GM12892 (cell line): Measurements from ENCODE around the gene PLPPR3.

Source experiments
- DNase-seq: peaks from one replicate; pipeline ENCODE4 v3.0.0; 2011; ENCODE audit not compliant: insufficient read length
- FAIRE-seq: peaks from 2 replicates; lab custom pipeline; 2011; peaks lifted over from hg19 to GRCh38; lab: Jason Lieb, UNC
- POLR2A ChIP-seq: IDR thresholded peaks from 2 replicates; pipeline ENCODE4 v1.6.1; 2011; ENCODE audit warnings: low read depth, low read length, control low read depth
- POLR2AphosphoS5 ChIP-seq: IDR thresholded peaks from 2 replicates; pipeline ENCODE4 v1.6.1; 2011; ENCODE audit warnings: low read depth, low read length, control low read depth
- TAF1 ChIP-seq: IDR thresholded peaks from 2 replicates; pipeline ENCODE4 v1.6.1; 2011; ENCODE audit warnings: low read depth, mild to moderate bottlenecking, control low read depth, low read length, borderline replicate concordance

PLPPR3 gene

GRCh38 chr19:769616-770015, 52.1 kb downstream of the PLPPR3 start:
- DNase-seq (no peak), FAIRE-seq (no peak)
- no peak for TF ChIP-seq POLR2A
- TF ChIP-seq TAF1 = no peak
- TF ChIP-seq POLR2AphosphoS5 = no peak

GRCh38 chr19:768424-768823, 53.3 kb downstream of the PLPPR3 start:
- no peak for TF ChIP-seq POLR2A
- TF ChIP-seq TAF1 = no peak
- TF ChIP-seq POLR2AphosphoS5 = no peak
- FAIRE-seq (no peak), DNase-seq (no peak)

- FAIRE-seq (no peak), DNase-seq (no peak)
- TF ChIP-seq TAF1 = no peak
- TF ChIP-seq POLR2AphosphoS5 = no peak
- no peak for TF ChIP-seq POLR2A
Measured at GRCh38 chr19:765179-765738, 56.5 kb downstream of the PLPPR3 start.

DNA sequence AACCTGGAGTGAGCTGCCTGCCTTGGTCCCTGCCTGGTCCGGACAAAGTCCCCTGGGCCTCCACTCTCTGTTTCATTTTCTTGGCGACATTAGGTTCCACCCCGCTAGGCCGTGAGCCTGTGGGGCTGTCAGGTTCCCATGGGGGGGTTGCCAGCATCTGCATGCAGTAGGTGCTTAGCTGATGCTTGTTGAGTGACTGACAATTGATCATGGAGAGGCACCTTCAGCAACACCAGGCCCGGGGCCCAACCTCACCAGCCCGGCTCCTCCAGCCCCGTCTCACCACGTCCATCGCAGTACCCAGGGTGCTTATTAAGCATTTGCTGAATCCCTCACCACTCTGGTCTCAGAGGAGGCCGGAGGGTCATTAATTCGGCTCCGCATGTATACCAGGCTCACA, 57.5 kb downstream of the PLPPR3 start:
- no peak for FAIRE-seq
- no peak for DNase-seq
- TF ChIP-seq TAF1 = no peak
- TF ChIP-seq POLR2A = no peak
- no peak for TF ChIP-seq POLR2AphosphoS5

DNA sequence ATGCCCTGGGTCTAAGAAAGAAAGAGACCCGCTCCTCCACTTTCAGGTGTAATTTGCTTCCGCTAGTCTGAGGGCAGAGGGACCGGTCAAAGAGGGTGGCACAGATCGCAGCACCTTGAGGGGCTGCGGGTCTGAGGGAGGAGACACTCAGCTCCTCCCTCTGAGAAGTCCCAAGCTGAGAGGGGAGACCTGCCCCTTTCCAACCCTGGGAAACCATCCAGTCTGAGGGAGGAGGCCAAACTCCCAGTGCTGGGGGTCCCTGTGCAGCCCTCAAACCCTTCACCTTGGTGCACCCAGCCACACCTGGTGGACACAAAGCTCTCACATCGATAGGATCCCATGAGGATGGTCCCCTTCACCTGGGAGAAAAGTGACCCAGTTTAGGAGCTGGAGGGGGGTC, 57.9 kb downstream of the PLPPR3 start:
- FAIRE-seq (no peak), DNase-seq (no peak)
- TF ChIP-seq POLR2AphosphoS5 (no peak), POLR2A (no peak), TAF1 (no peak)

- no peak for FAIRE-seq
- no peak for DNase-seq
- TF ChIP-seq TAF1 (no peak), POLR2A (no peak), POLR2AphosphoS5 (no peak)
Measured at GRCh38 chr19:763181-763580, 58.6 kb downstream of the PLPPR3 start.
